GM12873 (cell line): ENCODE measurements around the gene APOBEC2.

Experiments used
- TF ChIP-seq, protein P1 (sequence below): IDR thresholded peaks from 2 replicates; pipeline ENCODE4 v1.5.1; 2012; ENCODE audit warnings: low read depth, mild to moderate bottlenecking, moderate library complexity, low read length, control low read depth; ENCODE audit not compliant: insufficient read depth; ENCODE audit errors: missing control alignments

Gene APOBEC2

DNA sequence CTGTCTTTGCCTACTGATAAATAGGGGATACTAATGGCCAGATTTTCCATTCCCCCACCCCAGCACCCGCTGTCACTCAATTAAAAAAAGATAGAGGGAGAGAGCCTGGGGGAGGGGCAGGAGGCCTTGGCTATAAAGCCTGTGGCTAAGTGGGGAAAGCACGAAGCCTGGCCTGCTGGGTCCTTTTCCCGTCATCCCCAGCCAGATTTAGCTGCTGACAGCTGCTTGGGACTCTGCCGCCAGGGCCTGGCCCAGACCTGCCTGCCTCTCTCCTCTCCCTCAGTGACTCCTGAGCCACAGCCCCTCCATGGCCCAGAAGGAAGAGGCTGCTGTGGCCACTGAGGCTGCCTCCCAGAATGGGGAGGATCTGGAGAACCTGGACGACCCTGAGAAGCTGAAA is at the start of gene APOBEC2:
Gene APOBEC2 (plus strand): TSS at position 162 of the 400 bp plus-strand sequence. CDS start 146 bp downstream, at position 308.
- TF ChIP-seq, protein P1, sequence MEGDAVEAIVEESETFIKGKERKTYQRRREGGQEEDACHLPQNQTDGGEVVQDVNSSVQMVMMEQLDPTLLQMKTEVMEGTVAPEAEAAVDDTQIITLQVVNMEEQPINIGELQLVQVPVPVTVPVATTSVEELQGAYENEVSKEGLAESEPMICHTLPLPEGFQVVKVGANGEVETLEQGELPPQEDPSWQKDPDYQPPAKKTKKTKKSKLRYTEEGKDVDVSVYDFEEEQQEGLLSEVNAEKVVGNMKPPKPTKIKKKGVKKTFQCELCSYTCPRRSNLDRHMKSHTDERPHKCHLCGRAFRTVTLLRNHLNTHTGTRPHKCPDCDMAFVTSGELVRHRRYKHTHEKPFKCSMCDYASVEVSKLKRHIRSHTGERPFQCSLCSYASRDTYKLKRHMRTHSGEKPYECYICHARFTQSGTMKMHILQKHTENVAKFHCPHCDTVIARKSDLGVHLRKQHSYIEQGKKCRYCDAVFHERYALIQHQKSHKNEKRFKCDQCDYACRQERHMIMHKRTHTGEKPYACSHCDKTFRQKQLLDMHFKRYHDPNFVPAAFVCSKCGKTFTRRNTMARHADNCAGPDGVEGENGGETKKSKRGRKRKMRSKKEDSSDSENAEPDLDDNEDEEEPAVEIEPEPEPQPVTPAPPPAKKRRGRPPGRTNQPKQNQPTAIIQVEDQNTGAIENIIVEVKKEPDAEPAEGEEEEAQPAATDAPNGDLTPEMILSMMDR, result no peak

DNA sequence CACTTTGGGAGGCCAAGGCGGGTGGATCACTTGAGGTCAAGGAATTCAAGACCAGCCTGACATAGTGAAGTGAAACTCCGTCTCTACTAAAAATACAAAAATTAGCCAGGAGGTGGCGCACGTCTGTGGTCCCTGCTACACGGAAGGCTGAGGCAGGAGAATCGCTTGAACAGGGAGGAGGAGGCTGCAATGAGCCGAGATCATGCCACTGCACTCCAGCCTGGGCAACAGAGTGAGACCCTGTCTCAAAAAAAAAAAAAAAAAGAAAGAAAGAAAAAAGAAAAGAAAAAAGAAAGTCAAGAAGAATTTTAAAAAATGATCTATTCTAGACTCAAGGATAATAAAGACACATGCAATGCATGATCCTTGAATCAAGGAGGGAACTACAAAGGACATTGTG is 46.8 kb upstream of the APOBEC2 start:
- TF ChIP-seq, protein P1, result peak; percentile 63

DNA sequence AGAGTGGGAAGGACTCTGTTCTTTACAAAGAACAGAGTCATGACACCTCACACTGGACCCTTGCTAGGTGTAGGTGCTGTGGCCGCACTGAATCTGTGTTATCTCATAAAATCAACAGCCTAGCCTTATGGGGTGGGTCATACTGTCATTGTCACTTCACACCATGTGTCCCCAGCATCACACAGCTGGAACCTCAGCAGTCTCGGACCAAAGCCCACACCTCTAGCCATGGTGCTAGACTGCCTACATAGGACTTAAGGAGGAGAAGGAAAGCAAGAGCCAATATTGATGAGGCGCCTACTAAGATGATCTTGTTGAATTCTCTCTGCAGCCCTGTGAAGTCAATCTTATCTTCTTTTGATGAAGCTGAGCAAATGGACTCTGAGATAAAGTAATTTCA is 45.0 kb upstream of the APOBEC2 start:
- TF ChIP-seq, protein P1, result no peak

DNA sequence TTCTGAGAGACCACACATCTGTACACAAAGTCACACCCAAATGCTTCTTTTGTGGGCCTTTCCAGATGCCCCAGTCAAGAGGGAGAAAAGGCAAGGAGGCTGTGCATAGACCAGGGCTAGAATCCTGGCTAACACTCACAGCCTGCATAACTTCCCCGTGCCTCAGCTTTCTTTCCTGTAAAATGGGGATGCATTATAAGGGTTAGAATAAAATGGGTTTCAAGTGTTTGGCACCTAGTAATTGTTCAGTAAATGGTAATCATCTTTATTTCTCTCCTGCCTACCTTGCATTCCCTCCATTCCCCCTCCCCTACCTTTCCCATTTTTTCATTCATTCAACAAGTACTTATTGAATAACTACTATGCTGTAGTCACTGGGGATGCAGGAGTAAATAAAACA is 43.3 kb upstream of the APOBEC2 start:
- TF ChIP-seq, protein P1, result no peak

DNA sequence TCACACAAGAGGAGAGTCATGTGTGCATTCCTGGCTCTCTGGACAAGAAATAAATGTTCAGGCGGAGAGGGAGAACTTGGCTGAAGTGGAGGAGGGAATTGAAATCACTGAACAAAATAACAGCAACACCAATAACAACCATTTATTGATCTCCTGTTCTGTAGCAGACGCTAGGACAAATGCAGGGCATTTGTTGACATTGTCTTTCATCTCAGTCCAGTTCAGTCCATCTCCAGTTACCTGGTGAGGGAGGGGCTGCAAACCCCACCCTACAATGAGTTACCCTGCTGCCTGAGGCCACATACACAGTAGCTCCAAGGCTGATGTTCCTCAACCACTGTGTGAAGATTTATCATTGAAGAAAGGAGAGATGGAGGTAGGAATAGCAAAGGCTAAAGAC is 41.3 kb upstream of the APOBEC2 start:
- TF ChIP-seq, protein P1, result no peak

DNA sequence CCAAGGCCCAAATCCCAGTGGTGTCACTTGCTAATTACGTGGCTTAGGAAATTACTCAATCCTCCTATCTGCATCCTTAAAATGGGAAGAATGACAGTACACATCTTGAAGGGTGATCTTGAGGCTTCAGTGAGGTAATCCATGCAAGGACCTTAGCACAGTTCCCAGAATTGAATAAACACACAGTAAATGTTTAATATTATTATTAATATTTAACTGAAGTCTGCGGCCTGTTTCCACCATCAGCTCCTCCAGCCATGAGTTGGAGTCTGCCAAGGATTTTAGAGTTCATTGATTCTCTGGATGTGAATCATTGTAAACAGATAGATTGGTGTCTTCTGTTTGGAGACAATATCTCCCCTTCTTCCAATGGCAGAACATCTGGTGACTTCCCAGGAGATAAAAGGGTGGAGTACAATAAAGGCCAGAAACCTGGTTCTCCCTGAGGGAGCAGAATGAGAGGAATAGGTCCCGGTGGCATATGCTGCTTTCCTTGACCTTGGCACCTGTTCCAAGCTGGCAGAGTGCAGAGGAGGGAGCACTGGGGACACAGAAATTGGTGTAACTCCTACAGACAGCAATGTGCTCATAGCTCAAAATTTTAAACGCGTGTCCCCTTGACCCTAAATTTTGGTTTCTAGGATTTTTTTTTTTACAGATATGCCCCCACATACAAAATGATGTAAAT is 39.4 kb upstream of the APOBEC2 start:
- TF ChIP-seq, protein P1, result no peak

DNA sequence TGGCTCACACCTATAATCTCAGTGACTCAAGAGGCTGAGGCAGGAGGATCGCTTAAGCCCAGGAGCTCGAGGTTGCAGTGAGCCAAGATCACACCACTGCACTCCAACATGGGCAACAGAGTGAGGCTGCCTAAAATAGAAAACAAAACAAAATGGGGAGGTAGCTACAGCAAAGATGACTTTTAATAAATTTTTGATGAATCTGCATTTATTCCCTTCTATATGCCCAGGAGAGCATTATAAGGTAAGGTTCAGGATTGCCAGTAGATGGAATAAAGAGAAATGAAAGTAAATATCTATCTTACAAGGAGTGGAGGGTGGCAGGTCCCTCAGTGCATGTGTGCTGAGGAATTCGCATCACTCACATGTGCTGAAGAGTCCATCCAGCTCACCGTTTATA is 38.2 kb upstream of the APOBEC2 start:
- TF ChIP-seq, protein P1, result no peak

DNA sequence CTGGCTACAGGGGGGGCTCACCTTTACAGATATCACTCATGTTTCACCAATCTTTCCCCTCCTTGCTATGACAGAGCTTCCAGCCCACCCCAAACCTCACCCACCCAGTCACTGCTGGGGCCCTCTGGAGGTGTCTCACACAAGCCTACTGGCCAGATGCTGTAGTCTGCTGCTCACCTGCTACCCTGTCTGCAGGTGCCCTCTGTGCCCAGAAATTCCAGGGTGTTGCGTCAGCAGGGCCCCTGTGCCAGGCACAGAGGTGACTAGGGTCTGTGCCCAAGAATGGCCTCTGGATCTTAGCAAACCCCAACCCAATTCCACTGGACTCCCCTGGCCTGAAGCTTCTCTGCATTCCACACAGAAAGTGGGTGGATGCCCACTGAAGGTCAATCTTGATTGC is 35.3 kb upstream of the APOBEC2 start:
- TF ChIP-seq, protein P1, result no peak
